HG02571 (cell line): ENCODE measurements around the gene TIPRL.
"Not testable (repeated sequence)": the region's sequence is repeated elsewhere in the genome, so short reads cannot be mapped to it uniquely, and the experiment has no call there.

ENCODE experiments used
- ATAC-seq: cut with Tn5 transposase; IDR thresholded peaks from one replicate; pipeline ENCODE4 v1.9.1; 2021; ENCODE audit warnings: mild to moderate bottlenecking, moderate library complexity; ENCODE audit not compliant: unreplicated experiment

The TIPRL gene

GRCh38 chr1:168178638-168179437, at the start of gene TIPRL:
Gene TIPRL, plus strand, starts transcription at chr1:168178962. Its CDS starts 116 bp downstream, at chr1:168179078.
- peak; percentile 90 for ATAC-seq

- ATAC-seq = no peak
These were observed 48.8 kb upstream of the TIPRL start for GRCh38 chr1:168129933-168130332.

GRCh38 chr1:168134132-168134531, 44.6 kb upstream of the TIPRL start:
- ATAC-seq = no peak

- ATAC-seq = no peak
These were observed 44.1 kb upstream of the TIPRL start for GRCh38 chr1:168134642-168135041.

- ATAC-seq = no peak
These were observed 43.4 kb upstream of the TIPRL start for GRCh38 chr1:168135116-168135920.

- no peak for ATAC-seq
These were observed 42.6 kb upstream of the TIPRL start for GRCh38 chr1:168135921-168136708.

- ATAC-seq = no peak
These were observed 41.9 kb upstream of the TIPRL start, which contains the start of gene GPR161 for GRCh38 chr1:168136709-168137514. Gene GPR161, minus strand, starts transcription at chr1:168136930. Its CDS starts 32,080 bp downstream, at chr1:168104850.

GRCh38 chr1:168137515-168137821, 41.3 kb upstream of the TIPRL start:
- ATAC-seq = no peak

- ATAC-seq = no peak
These were observed 40.6 kb upstream of the TIPRL start for GRCh38 chr1:168138134-168138533.

GRCh38 chr1:168139070-168139469, 39.7 kb upstream of the TIPRL start:
- ATAC-seq = no peak

- ATAC-seq = no peak
These were observed 36.8 kb upstream of the TIPRL start for GRCh38 chr1:168141871-168142385.

- peak; percentile 97 for ATAC-seq
These were observed 33.3 kb upstream of the TIPRL start for GRCh38 chr1:168145184-168146159.

- ATAC-seq = no peak
These were observed 32.6 kb upstream of the TIPRL start for GRCh38 chr1:168146160-168146539.

- ATAC-seq = no peak
These were observed 32.1 kb upstream of the TIPRL start for GRCh38 chr1:168146626-168147025.

GRCh38 chr1:168148916-168149315, 29.8 kb upstream of the TIPRL start:
- no peak for ATAC-seq

GRCh38 chr1:168150283-168150682, 28.5 kb upstream of the TIPRL start:
- ATAC-seq = no peak

- ATAC-seq = no peak
These were observed 26.8 kb upstream of the TIPRL start for GRCh38 chr1:168151935-168152334.

GRCh38 chr1:168154707-168155106, 24.1 kb upstream of the TIPRL start:
- ATAC-seq = not testable (repeated sequence)

- ATAC-seq = no peak
These were observed 22.9 kb upstream of the TIPRL start for GRCh38 chr1:168155910-168156309.
